Brain microvascular endothelial cell (primary cell): ENCODE data around the gene DPF1.

Experiments used
- DNase-seq: peaks from one replicate; pipeline ENCODE4 v3.0.0-alpha.2; 2020
- H3K27ac ChIP-seq: fragments of 250-450 bp; sonication (Bioruptor Pico); 2 replicates; pipeline ENCODE4 v1.5.1; 2020; ENCODE audit warnings: mild to moderate bottlenecking, moderate library complexity
- H3K27me3 ChIP-seq: fragments of 250-450 bp; sonication (Bioruptor Pico); replicated peaks from 2 replicates; pipeline ENCODE4 v1.5.1; 2020; ENCODE audit warnings: mild to moderate bottlenecking
- H3K36me3 ChIP-seq: fragments of 250-450 bp; sonication (Bioruptor Pico); replicated peaks from 2 replicates; pipeline ENCODE4 v1.5.1; 2020; ENCODE audit warnings: mild to moderate bottlenecking
- H3K4me3 ChIP-seq: 2 replicates; pipeline ENCODE4 v1.5.1; 2011; ENCODE audit warnings: low read depth, mild to moderate bottlenecking, control low read depth, low read length, moderate library complexity
- CTCF ChIP-seq: IDR thresholded peaks from 2 replicates; pipeline ENCODE4 v1.5.1; 2011; ENCODE audit warnings: low read depth, mild to moderate bottlenecking, moderate library complexity, low read length, control low read depth, inconsistent platforms; ENCODE audit errors: missing control alignments
- in situ Hi-C: cut with HindIII; loops from 2 replicates; pipeline ENCODE4 v1.10.0; 2017; ENCODE audit warnings: low sequenced_read_pairs, low pct_ligation_motif_present

Gene DPF1

GRCh38 chr19:38224014-38224862, at the start of gene DPF1:
TSS of gene DPF1 (minus strand) at chr19:38224222. CDS start at chr19:38224142, 80 bp downstream.
- Histone ChIP-seq H3K36me3 (no peaks in the 10 kb centered on the region), H3K4me3 (peak within 1 kb of the TSS; percentile 67), H3K27me3 (no peaks in the 10 kb centered on the region), H3K27ac (no peak within 1 kb of the TSS)
- TF ChIP-seq CTCF: peak; percentile 45
- in situ Hi-C loops: no loop called here
- peak; percentile 70 for DNase-seq

GRCh38 chr19:38273499-38273898, 49.5 kb upstream of the DPF1 start:
- Histone ChIP-seq H3K27me3 (no peaks in the 10 kb centered on the region), H3K36me3 (no peaks in the 10 kb centered on the region), H3K4me3 (no peak overlapping the region), H3K27ac (no peak overlapping the region)
- DNase-seq: no peak
- in situ Hi-C loops: no loop called here
- TF ChIP-seq CTCF: no peak

- Histone ChIP-seq H3K27ac (no peak overlapping the region), H3K4me3 (no peak overlapping the region), H3K36me3 (no peaks in the 10 kb centered on the region), H3K27me3 (no peaks in the 10 kb centered on the region)
- in situ Hi-C loops: no loop called here
- DNase-seq: peak; percentile 52
- TF ChIP-seq CTCF: no peak
Observed at GRCh38 chr19:38270587-38271167, 46.7 kb upstream of the DPF1 start.

- Histone ChIP-seq H3K27ac (no peak overlapping the region), H3K4me3 (no peak overlapping the region), H3K27me3 (no peaks in the 10 kb centered on the region), H3K36me3 (no peaks in the 10 kb centered on the region)
- in situ Hi-C loops: no loop called here
- no peak for TF ChIP-seq CTCF
- no peak for DNase-seq
Observed at GRCh38 chr19:38268539-38268938, 44.5 kb upstream of the DPF1 start.

- no peaks in the 10 kb centered on the region for H3K36me3 ChIP-seq
- no peak overlapping the region for H3K4me3 ChIP-seq
- in situ Hi-C loops: no loop called here
- no peaks in the 10 kb centered on the region for H3K27me3 ChIP-seq
- no peak overlapping the region for H3K27ac ChIP-seq
- TF ChIP-seq CTCF: no peak
- DNase-seq: no peak
Observed at GRCh38 chr19:38267761-38268483, 43.9 kb upstream of the DPF1 start.
